IMR-90 (cell line): ENCODE data around the gene BMERB1. TPM values are rescaled to one million over a fixed set of nuclear protein-coding genes. Genes with fewer than 3 reads are reported as not detected.

Source experiments
- ATAC-seq: fragments of 200-7000 bp; cut with Tn5 transposase; 2 replicates; pipeline ENCODE4 v1.9.1; 2020; ENCODE audit warnings: low read depth, mild to moderate bottlenecking, moderate library complexity
- BruUV-seq: library from RNA; stranded (reverse); fragments of 400-500 nt; replicated peaks from 2 replicates; lab custom pipeline; 2021; lab: Mats Ljungman, UMichigan
- CTCF ChIA-PET: fragments of 300-600 bp; formaldehyde crosslinking; extraction: SDS; loops from one replicate; lab custom pipeline; 2021; ENCODE audit warnings: antibody characterized with exemption; lab: Yijun Ruan, JAX
- POLR2A ChIA-PET: fragments of 300-600 bp; sonication (Branson Sonifier 250); formaldehyde crosslinking; loops from one replicate; lab custom pipeline; 2022; ENCODE audit warnings: antibody characterized with exemption; ENCODE audit not compliant: unreplicated experiment; lab: Charles Lee
- DNase-seq: peaks from one replicate; pipeline ENCODE4 v3.0.0; 2013
- H2AFZ ChIP-seq: replicated peaks from 2 replicates; pipeline ENCODE3; 2013; ENCODE audit warnings: low read length, mild to moderate bottlenecking; ENCODE audit not compliant: poor library complexity
- H2AK5ac ChIP-seq: 2 replicates; pipeline ENCODE4 v1.6.1; 2013; ENCODE audit warnings: low read depth, low read length, inconsistent platforms
- H2AK9ac ChIP-seq: replicated peaks from 2 replicates; pipeline ENCODE3; 2013; ENCODE audit warnings: mild to moderate bottlenecking, low read depth, low read length, moderate library complexity; ENCODE audit not compliant: poor library complexity
- H2BK120ac ChIP-seq: 2 replicates; pipeline ENCODE4 v1.6.1; 2013; ENCODE audit warnings: low read depth, low read length, inconsistent platforms
- H2BK15ac ChIP-seq: 3 replicates; pipeline ENCODE4 v1.6.1; 2013; ENCODE audit warnings: low read depth, low read length, inconsistent platforms
- H2BK20ac ChIP-seq: 2 replicates; pipeline ENCODE4 v1.6.1; 2013; ENCODE audit warnings: low read depth, mild to moderate bottlenecking, inconsistent platforms, low read length, moderate library complexity
- H2BK5ac ChIP-seq: 2 replicates; pipeline ENCODE4 v1.6.1; 2013; ENCODE audit warnings: mild to moderate bottlenecking, low read depth, low read length, inconsistent platforms; ENCODE audit not compliant: poor library complexity, severe bottlenecking
- H3K14ac ChIP-seq: replicated peaks from 2 replicates; pipeline ENCODE4 v1.6.1; 2013; ENCODE audit warnings: low read depth, low read length, inconsistent platforms
- H3K18ac ChIP-seq: 2 replicates; pipeline ENCODE4 v1.6.1; 2013; ENCODE audit warnings: low read depth, low read length, control low read depth
- H3K23ac ChIP-seq: 2 replicates; pipeline ENCODE4 v1.6.1; 2013; ENCODE audit warnings: low read depth, low read length, inconsistent platforms
- H3K27ac ChIP-seq: 2 replicates; pipeline ENCODE4 v1.5.1; 2013; ENCODE audit warnings: mild to moderate bottlenecking, control low read depth, low read length; ENCODE audit not compliant: insufficient read depth
- H3K27me3 ChIP-seq: 2 replicates; pipeline ENCODE4 v1.6.1; 2013; ENCODE audit warnings: low read length; ENCODE audit not compliant: control insufficient read depth, insufficient read depth
- H3K36me3 ChIP-seq: 2 replicates; pipeline ENCODE4 v1.6.1; 2013; ENCODE audit warnings: low read length, mixed read lengths; ENCODE audit not compliant: control insufficient read depth, insufficient read depth
- H3K4ac ChIP-seq: 2 replicates; pipeline ENCODE4 v1.6.1; 2013; ENCODE audit warnings: low read depth, low read length, inconsistent platforms
- H3K4me1 ChIP-seq: 2 replicates; pipeline ENCODE4 v1.6.1; 2013; ENCODE audit warnings: low read length, mixed read lengths; ENCODE audit not compliant: control insufficient read depth, insufficient read depth
- H3K4me2 ChIP-seq: 2 replicates; pipeline ENCODE4 v1.6.1; 2013; ENCODE audit warnings: low read depth, mild to moderate bottlenecking, control low read depth, low read length, moderate library complexity
- H3K4me3 ChIP-seq: 2 replicates; pipeline ENCODE4 v1.5.1; 2013; ENCODE audit warnings: low read depth, mild to moderate bottlenecking, control low read depth, low read length, moderate library complexity; ENCODE audit not compliant: insufficient read depth
- H3K56ac ChIP-seq: 2 replicates; pipeline ENCODE4 v1.6.1; 2013; ENCODE audit warnings: low read length, inconsistent platforms; ENCODE audit not compliant: insufficient read depth; ENCODE audit errors: extremely low read depth
- H3K79me1 ChIP-seq, 2 experiments: 2 replicates each; pipeline ENCODE4 v1.6.1; 2013; ENCODE audit warnings: low read length in 2 of 2, inconsistent platforms in 1 of 2, low read depth in 1 of 2
- H3K9ac ChIP-seq: 2 replicates; pipeline ENCODE4 v1.6.1; 2013; ENCODE audit warnings: low read depth, low read length, control low read depth
- H3K9me1 ChIP-seq: 2 replicates; pipeline ENCODE4 v1.6.1; 2013; ENCODE audit warnings: low read length, inconsistent platforms; ENCODE audit not compliant: insufficient read depth
- H3K9me3 ChIP-seq: 2 replicates; pipeline ENCODE4 v1.6.1; 2013; ENCODE audit warnings: low read length; ENCODE audit not compliant: control insufficient read depth, insufficient read depth
- H4K20me1 ChIP-seq: 2 replicates; pipeline ENCODE4 v1.6.1; 2013; ENCODE audit warnings: low read length, inconsistent platforms; ENCODE audit not compliant: insufficient read depth
- H4K5ac ChIP-seq: 2 replicates; pipeline ENCODE4 v1.6.1; 2013; ENCODE audit warnings: mild to moderate bottlenecking, low read depth, low read length, control low read depth
- H4K8ac ChIP-seq, 2 experiments: 2 replicates each; pipeline ENCODE4 v1.6.1; 2013; ENCODE audit warnings: low read depth in 2 of 2, low read length in 2 of 2, control low read depth in 1 of 2, inconsistent platforms in 1 of 2
- H4K91ac ChIP-seq: 2 replicates; pipeline ENCODE4 v1.6.1; 2013; ENCODE audit warnings: low read depth, low read length, inconsistent platforms; ENCODE audit not compliant: insufficient read depth
- CEBPB ChIP-seq: IDR thresholded peaks from 2 replicates; pipeline ENCODE4 v1.6.1; 2012; ENCODE audit warnings: low read depth, low read length, improper control_type of control experiment
- CHD1 ChIP-seq: IDR thresholded peaks from 2 replicates; pipeline ENCODE4 v1.6.1; 2012; ENCODE audit warnings: low read depth, low read length, improper control_type of control experiment
- FOS ChIP-seq: fragments of 150-350 bp; IDR thresholded peaks from 2 replicates; pipeline ENCODE4 v1.6.1; 2016; ENCODE audit warnings: low read depth, low read length
- MAFK ChIP-seq: IDR thresholded peaks from 2 replicates; pipeline ENCODE4 v1.6.1; 2012; ENCODE audit warnings: low read depth, low read length, improper control_type of control experiment
- NFE2L2 ChIP-seq: fragments of 150-350 bp; IDR thresholded peaks from 2 replicates; pipeline ENCODE4 v1.6.1; 2016; ENCODE audit warnings: low read depth, mild to moderate bottlenecking, low read length
- POLR2A ChIP-seq: IDR thresholded peaks from 2 replicates; pipeline ENCODE4 v1.6.1; 2012; ENCODE audit warnings: mild to moderate bottlenecking, low read depth, low read length
- RAD21 ChIP-seq: IDR thresholded peaks from 2 replicates; pipeline ENCODE4 v1.6.1; 2012; ENCODE audit warnings: low read length, improper control_type of control experiment
- RCOR1 ChIP-seq: IDR thresholded peaks from 2 replicates; pipeline ENCODE4 v1.6.1; 2012; ENCODE audit warnings: mild to moderate bottlenecking, low read length, improper control_type of control experiment; ENCODE audit not compliant: insufficient replicate concordance
- RFX5 ChIP-seq: IDR thresholded peaks from 2 replicates; pipeline ENCODE4 v1.8.0; 2012; ENCODE audit warnings: low read depth, mild to moderate bottlenecking, low read length, moderate library complexity
- SMC3 ChIP-seq: fragments of 150-350 bp; IDR thresholded peaks from 2 replicates; pipeline ENCODE4 v1.6.1; 2016; ENCODE audit warnings: low read depth, mild to moderate bottlenecking, antibody characterized with exemption, low read length, moderate library complexity
- WGBS, 2 experiments: methylation state at CpG; one replicate each; pipeline versions ENCODE4 v1.1.5 to v1.1.7; 2013; ENCODE audit warnings: missing lambda C conversion rate in 2 of 2; ENCODE audit not compliant: insufficient read length in 1 of 2; ENCODE audit errors: extremely low coverage in 2 of 2; 5-methylcytosine and 5-hydroxymethylcytosine counted together
- dilution Hi-C: fragments of 300-500 bp; cut with HindIII; formaldehyde crosslinking; loops from one replicate; pipeline ENCODE4 v1.14.3; 2018; ENCODE audit warnings: low sequenced_read_pairs; ENCODE audit not compliant: unreplicated experiment
- in situ Hi-C: fragments of 300-500 bp; cut with MboI; formaldehyde crosslinking; loops from 3 replicates; pipeline ENCODE4 v1.14.3; 2019; ENCODE audit warnings: low sequenced_read_pairs, inconsistent platforms, mixed read lengths
- intact Hi-C: fragments of 100-400 bp; cut with micrococcal nuclease; formaldehyde crosslinking; loops from 2 replicates; pipeline ENCODE4 v1.10.0; 2022
- polyA plus RNA-seq, 3 experiments: library from polyadenylated mRNA; depleted of rRNA; stranded (reverse); fragments of >200 nt; gene quantifications; 2 replicates each; pipeline ENCODE4 v1.2.3, GENCODE V29; 2012; ENCODE audit warnings: low replicate concordance in 1 of 3
- total RNA-seq: library from RNA; depleted of rRNA; stranded (reverse); fragments of >200 nt; gene quantifications from 2 replicates; pipeline ENCODE4 v1.2.3, GENCODE V29; 2012
- TF ChIP-seq, protein P1 (sequence below): conservative IDR thresholded peaks from 2 replicates; pipeline ENCODE4 v1.5.1; 2012; ENCODE audit warnings: mild to moderate bottlenecking, low read depth, low read length, improper control_type of control experiment
- TF ChIP-seq, protein P2 (sequence below): fragments of 150-350 bp; IDR thresholded peaks from 2 replicates; pipeline ENCODE4 v1.6.1; 2016; ENCODE audit warnings: low read depth, mild to moderate bottlenecking, low read length, moderate library complexity, borderline replicate concordance

Gene BMERB1
- total and polyA plus RNA-seq, 2 of the 4 experiments (the other 2 are of a cell fraction) = 22.6 to 32.9 TPM

DNA sequence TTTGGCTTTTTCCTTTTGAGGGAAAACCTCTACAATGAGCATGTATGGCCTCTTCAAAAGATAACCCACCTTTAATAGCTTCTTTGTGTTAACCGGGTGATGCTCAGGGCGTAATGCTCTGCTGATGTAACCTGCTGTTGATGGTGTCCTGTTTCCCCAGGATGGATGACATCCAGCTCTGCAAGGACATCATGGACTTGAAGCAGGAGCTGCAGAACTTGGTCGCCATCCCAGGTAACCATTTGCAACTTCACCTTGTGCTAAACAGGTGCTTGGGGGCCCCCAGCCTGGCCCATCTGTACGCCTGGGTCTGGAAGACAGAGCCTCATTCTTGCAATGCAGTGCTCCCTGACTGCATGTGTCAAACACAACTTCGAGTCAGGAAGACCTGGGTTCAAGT lies 133.4 kb downstream of the BMERB1 start:
- Histone ChIP-seq H3K9me1 (peaks cover 3% of the 10 kb centered on the region), H3K9ac (no peak overlapping the region), H3K56ac (no peak overlapping the region), H2AK9ac (no peak overlapping the region), H3K23ac (no peak overlapping the region), H2AK5ac (no peak overlapping the region), H3K9me3 (no peaks in the 10 kb centered on the region), H2AFZ (no peak overlapping the region), H2BK20ac (no peak overlapping the region), H3K4me3 (no peak overlapping the region), H2BK120ac (no peak overlapping the region), H3K27ac (no peak overlapping the region), H2BK5ac (no peak overlapping the region), H3K18ac (no peak overlapping the region), H3K4me1 (peaks cover 8% of the 10 kb centered on the region), H3K14ac (no peak overlapping the region), H3K36me3 (peaks cover 12% of the 10 kb centered on the region), H4K20me1 (no peaks in the 10 kb centered on the region), H4K8ac (no peak overlapping the region), H3K4me2 (no peak overlapping the region), H3K4ac (no peak overlapping the region), H4K91ac (no peak overlapping the region), H3K27me3 (no peaks in the 10 kb centered on the region), H3K79me1 (peaks cover 2 to 3% of the 10 kb centered on the region in 2 experiments; a peak in 2 of 4 replicates), H2BK15ac (no peak overlapping the region), H4K5ac (no peak overlapping the region)
- intact Hi-C loops (no loop called here), in situ Hi-C loops (no loop called here), dilution Hi-C loops (no loop called here)
- WGBS, 2 experiments = 97% methylated on average over 4 of the region's 5 CpGs; no CpG with 5 or more reads in 1 of the 2 experiments
- CTCF ChIA-PET = no interaction called here
- no peak for ATAC-seq
- BruUV-seq = no TSS peak
- POLR2A ChIA-PET = interaction anchor here (0.5 kb wide), 2 partner anchors 18 to 128 kb away, joined by 3 to 7 read pairs; no protein-coding TSS in a partner anchor
- no peak for DNase-seq
- no peak for TF ChIP-seq RFX5
- no peak for TF ChIP-seq POLR2A
- TF ChIP-seq, protein P1, sequence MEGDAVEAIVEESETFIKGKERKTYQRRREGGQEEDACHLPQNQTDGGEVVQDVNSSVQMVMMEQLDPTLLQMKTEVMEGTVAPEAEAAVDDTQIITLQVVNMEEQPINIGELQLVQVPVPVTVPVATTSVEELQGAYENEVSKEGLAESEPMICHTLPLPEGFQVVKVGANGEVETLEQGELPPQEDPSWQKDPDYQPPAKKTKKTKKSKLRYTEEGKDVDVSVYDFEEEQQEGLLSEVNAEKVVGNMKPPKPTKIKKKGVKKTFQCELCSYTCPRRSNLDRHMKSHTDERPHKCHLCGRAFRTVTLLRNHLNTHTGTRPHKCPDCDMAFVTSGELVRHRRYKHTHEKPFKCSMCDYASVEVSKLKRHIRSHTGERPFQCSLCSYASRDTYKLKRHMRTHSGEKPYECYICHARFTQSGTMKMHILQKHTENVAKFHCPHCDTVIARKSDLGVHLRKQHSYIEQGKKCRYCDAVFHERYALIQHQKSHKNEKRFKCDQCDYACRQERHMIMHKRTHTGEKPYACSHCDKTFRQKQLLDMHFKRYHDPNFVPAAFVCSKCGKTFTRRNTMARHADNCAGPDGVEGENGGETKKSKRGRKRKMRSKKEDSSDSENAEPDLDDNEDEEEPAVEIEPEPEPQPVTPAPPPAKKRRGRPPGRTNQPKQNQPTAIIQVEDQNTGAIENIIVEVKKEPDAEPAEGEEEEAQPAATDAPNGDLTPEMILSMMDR = no peak
- TF ChIP-seq CHD1 = no peak
- TF ChIP-seq, protein P2, sequence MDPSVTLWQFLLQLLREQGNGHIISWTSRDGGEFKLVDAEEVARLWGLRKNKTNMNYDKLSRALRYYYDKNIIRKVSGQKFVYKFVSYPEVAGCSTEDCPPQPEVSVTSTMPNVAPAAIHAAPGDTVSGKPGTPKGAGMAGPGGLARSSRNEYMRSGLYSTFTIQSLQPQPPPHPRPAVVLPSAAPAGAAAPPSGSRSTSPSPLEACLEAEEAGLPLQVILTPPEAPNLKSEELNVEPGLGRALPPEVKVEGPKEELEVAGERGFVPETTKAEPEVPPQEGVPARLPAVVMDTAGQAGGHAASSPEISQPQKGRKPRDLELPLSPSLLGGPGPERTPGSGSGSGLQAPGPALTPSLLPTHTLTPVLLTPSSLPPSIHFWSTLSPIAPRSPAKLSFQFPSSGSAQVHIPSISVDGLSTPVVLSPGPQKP = no peak
- TF ChIP-seq RCOR1 = no peak
- TF ChIP-seq SMC3 = no peak
- no peak for TF ChIP-seq MAFK
- TF ChIP-seq RAD21 = no peak
- TF ChIP-seq CEBPB = no peak
- no peak for TF ChIP-seq NFE2L2
- no peak for TF ChIP-seq FOS
